Midbrain (tissue), 1 donor: ENCODE measurements around the gene SYNPR.

Source experiments
- DNase-seq: peaks from one replicate; lab custom pipeline; 2025; lab: John Stamatoyannopoulos, UW

The SYNPR gene

DNA sequence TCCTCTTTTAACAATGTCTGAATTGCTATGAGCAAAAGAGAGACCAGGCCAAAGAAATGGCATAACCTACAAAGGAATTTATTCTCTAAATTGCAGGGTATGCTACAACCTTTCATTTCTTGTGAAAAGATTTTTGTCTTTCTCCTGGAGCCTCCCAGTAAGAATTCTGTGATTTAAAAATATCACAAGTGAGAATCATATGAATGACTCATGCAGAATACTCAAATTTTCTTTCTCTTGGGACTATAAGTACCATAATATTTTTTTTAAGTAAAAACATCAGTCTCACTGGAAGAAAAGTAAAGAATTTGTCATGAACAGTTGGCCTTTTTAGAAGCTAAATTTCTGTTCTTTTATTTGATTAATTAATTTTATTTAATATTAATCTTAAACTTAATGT lies 26.3 kb downstream of the SYNPR start:
- DNase-seq, result no peak

DNA sequence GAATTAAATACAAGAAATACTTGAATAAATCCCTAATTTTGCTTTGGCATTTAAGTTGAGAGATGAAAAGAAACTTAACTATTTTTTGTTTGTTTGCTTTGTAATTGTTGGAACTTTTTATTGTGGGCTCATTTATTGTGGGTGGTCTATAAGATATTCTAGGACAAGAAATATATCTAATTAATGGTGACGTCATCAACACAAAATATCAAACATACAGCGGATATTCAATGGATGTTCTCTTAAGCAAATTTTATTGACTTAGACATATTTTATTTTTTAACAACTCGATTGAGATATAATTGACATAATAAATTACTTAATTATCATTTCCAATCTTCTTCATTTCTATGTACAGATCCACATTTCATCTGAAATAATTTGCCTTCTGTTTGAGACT lies 30.0 kb downstream of the SYNPR start:
- DNase-seq, result no peak

DNA sequence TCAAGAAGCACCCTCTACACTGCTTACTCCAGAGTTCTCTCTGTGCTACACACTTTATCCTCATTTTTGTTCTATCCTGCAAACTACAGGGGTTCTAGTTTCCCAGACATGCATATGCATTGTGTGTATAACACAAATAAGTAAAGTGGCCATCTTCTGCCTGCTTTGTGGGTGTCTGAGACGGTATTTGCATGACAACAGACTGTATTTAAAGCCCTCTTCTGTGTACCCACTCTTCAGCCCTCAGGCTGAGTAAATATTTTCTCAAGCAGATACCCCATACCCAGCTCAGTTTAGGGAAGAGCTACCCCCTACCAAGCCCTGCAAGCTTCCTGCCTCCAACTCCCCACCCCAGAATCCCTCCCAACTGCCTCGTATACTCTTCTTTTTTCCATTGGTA lies 31.7 kb downstream of the SYNPR start:
- DNase-seq, result no peak

DNA sequence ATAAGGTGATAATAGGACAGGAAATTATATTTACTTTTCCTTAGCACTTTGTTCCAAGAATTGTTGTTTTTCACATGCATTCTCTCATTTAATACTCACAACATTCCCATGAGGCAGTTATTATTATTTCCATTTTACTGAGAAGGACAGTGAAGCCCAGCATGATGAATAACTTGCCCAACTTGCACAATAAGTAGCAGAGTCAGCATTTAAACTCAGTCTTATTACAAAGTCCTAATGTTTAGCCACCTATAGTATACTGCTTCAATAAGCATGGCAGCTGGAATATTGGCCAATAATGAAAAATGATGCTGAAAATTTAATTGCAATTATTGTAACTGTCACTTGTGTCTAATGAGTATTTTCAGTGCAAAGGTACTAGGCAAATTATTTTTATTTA lies 45.7 kb downstream of the SYNPR start:
- DNase-seq, result no peak

DNA sequence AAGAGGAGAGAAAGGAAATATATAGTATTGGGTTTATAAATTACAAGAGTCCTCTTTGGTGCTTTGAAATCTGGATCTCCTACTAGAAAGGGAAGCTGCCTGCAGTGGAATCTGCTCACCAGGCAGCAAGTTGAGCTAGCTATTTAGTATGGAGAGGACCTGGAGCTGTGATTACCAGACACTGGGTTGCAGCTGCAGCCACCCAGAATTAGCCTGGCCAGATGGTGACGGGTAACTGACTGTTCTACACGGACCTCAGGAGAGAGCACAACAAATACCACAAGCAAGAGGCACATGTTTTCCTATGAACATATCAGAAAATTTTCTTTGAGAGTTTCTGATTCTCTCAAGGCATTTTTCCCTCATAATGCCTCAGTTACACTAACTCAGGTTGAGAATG lies 46.5 kb downstream of the SYNPR start:
- no peak for DNase-seq

DNA sequence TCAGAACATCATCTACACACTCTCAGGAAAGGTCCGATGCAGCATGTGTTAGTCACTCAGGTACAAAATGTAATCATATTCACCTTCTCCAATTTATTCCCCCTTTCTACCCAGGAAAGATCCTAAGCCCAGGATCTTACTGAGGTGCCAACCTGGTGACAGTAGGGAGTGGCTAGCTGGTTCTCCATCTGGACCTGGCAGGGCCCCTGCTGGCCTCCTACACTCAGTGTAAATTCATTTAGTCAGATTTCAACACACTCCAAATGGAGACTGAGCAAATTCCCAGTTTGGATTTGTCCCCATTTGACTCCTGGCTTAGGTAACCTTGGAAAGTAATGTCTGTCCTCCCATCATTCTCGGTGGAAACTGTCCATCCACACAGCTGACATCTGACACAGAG lies 47.3 kb downstream of the SYNPR start:
- DNase-seq, result no peak

DNA sequence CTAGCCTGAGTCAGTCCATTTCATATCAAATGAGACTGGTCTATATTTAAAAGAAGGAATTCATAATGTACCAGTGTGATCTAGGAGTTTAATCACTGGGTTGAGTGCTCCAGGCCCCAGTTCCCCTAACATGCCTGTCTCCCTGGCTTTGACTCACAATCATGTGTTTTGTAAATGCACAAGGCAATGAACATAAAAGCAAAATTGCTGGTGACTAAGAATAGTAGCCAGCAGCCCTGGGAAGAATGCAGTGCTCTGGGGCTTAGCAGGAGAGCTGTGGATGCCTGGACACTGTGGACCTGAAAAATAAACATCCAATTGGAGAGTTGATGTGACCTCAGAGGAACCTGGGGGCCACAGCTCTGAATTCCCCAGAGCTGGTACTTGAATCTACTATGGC lies 50.3 kb downstream of the SYNPR start:
- no peak for DNase-seq

DNA sequence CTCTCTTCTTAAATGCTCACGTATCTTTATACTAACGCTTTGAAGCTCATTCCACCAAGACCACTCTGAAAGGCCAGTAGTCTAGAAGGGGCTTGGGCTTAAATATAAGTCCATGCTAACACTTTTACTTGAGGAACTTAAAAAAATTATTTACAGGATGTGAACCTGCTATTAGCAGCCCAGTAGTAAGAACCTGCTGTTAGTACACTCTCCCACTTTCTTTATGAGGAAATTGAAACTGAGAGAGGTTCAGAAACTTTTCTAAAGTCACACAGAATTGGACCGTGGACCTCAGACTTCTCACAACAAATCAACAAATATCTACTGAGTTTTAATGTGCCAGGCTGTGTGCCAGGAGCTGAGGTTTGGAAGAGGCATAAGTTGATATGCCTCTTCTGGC lies 53.4 kb downstream of the SYNPR start:
- DNase-seq, result no peak

DNA sequence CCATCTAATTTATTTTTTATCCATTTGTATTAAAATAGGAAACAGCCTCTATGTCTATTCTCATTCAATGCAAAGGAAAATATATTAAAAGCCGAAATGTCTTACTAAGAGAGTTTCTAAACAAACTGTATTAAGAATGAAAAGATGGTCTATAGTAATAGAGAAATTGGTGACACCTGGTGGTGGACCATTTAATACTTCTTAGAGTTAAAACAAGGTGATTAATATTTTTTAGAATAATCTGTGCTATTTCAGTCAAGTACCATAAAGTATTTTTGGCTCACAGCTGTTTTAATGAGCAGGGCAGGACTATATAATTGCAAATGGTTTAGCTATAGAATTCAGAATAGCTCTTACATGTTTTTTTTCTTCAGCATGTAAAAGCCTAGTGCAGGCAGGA lies 55.7 kb downstream of the SYNPR start:
- DNase-seq, result no peak

DNA sequence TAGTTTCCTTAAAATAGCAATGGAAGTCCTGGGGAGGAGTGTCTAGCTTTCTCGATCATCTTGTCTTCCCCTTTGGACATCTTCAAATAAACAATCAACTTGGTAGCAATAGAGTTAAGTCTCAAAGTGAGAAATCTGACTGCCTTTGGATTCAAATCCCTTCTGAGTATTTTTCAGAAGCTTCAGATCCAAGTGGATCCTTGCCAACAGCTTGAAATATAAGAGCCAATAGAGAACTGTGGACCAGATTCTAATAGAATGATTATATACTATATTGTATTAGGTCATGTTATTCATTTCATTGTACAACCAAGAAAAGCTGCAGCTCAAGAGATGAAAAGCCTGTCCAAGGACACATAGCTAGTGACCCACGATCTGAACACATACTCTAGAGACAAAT lies 60.2 kb downstream of the SYNPR start:
- no peak for DNase-seq

DNA sequence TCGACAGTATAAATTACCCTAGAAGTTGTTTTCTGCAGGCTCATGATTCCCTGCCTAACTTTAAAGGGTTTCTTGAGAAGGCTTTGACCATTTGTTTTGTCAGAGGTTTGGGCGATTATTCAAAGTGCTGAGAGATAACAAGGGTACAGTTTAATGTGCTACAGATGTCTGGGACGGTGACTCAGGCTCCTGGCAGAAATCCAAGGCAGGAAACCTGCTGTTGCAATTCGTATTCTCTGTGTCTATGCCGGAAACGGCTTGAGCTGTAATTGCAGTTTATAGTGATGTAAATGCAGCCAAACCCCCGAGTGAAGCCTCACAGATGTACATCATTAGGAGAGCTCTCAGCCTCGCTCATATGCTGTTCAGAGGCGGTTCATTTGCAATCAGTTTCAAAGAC lies 65.6 kb downstream of the SYNPR start:
- no peak for DNase-seq

DNA sequence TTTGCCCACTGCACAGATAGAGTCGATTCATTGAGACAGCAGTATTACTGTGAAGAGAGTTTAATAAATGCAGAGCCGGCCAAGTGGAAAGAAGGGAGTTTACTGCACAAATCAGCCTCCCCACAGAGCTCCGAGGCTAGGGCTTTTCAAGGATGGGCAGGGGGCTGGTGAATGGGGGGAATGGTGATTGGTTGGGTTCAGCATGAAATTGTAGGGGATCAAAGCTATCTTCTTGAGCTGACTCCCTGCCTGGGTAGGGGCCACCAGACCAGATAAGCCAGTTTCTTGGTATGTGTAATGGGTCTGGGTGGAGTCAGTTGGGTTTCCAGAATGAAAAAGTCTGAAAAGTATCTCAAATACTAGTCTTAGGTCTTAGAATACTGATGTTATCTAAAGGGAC lies 66.6 kb downstream of the SYNPR start:
- no peak for DNase-seq

DNA sequence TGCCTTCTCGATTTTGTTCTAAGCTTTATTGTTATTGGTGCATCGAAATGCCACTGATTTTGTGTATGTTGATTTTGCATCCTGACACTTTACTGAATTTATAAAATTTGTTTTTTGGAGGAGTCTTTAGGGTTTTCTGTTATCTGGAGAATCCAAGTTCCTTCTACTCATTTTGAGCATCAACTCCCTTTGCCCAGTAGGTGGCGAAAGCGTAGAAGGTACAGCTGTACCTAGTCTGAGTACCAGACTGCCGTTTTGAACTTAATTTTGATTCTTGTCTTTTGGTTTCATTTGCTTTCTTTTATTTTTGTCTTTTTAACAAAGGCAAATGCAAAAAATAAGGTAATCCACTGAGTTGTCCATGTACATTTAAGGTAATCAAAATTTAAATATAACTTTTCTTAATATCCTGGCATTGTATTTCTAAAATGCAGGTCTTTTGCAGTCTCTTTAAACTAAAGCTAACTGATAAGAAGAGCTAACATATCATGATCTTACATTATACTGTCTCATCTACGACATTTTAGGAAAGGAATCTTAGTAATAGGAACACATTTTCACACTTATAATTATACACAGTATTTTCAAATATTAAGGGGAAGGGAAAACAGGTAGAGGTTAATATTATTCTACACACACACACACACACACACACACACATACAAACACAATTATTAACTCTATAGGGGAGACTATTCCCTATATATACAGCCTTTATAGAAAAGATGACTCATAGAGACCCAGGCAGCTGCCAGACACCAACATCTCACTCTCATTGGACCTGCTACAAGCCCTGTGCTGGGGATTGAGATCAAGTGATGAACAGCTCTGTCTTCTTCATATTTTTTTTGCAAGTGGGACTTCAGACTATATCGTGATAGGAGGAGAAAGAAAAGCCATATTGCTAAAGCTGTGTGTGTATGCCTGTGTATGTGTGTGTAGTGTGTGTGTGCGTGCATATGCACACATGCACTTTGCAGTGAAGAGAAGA lies 71.8 kb downstream of the SYNPR start:
- DNase-seq, result peak; percentile 69

DNA sequence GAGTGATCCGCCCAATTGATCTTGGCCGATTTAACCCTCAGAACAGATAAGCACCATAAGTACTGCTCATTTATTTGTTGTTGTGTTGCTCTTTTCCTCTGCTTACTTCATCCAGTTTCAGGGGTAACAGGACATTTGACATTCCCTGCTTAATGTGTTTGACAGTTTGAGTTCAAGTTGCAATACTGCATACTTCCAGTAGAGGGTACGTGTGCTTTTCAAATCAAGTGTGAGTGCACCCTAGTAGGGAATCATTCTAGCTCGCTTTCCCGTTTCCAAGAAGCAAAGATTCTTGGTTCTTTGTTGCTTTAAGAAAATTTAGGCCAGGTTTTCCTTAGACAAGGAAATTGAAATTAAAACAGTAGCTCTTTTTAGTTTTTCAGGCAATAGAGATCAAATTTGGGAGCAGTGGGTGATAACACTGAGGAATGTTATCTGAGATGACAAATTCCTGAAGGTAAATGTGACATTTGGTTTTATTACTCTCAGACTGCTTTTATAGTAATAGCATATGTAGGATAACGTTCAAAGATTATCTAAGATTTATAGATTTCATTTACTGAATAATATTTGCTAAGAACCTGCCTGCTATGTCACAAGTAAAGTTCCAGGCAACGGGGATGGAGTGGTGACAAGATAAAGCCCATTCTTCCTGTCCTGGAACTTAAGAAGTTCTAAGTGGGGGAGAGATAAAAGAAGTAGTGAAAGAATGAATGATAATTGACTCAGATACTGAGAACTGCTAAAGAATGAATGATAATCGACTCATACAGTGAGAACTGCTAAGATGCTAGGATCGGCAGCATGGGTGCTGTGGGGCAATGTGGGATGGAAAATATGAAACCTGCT lies 73.3 kb downstream of the SYNPR start:
- DNase-seq, result peak; percentile 75

DNA sequence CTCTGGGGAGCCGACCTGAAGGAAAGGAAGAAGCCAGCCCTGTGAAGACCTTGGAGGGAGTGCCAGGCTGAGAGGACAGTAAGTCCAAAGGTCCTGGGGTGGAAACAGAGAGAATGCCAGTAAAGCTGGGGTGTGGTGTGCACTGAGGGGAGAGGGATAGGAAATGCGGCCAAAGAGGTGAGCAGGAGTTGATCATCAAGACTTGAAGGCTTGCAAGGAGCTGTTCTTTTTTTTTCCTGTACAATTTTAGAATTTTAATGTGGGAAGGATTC lies 73.8 kb downstream of the SYNPR start:
- no peak for DNase-seq

DNA sequence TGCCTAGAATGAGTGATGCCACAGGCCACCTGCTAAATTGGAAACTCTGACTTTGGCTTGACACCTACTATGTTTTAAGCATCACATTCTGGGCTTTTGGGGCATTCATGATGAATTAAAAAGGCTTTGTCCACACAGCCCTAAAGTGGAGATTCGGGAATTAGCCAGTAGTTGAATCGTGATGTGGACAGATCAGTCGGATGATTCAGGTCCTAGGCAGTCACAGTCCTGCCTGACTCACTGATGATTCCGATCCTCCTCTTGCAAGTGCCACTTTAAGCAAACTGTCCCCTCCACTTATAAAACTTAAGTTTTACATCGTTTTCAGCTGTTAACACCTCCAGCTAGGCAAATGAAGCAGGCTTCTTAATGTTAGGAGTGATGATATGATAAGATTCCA lies 75.3 kb downstream of the SYNPR start:
- DNase-seq, result no peak

DNA sequence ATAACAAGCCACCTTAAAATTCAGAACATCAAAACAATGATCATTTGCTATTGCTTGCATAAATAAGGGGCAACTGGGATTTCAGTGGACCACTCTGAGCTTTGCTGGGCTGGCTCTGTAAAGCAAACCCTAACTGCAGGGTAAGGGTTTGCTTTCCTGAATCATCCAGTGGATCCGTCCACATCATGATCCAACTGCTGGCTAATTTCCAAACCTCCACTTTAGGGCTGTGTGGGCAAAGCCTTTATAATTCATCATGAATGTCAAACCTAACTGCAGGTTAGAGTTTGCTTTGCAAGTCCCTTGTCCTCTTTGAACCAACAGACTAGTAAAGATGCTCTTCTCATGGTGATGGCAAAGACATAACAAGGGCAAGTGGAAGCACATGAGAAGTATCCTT lies 76.1 kb downstream of the SYNPR start:
- no peak for DNase-seq

DNA sequence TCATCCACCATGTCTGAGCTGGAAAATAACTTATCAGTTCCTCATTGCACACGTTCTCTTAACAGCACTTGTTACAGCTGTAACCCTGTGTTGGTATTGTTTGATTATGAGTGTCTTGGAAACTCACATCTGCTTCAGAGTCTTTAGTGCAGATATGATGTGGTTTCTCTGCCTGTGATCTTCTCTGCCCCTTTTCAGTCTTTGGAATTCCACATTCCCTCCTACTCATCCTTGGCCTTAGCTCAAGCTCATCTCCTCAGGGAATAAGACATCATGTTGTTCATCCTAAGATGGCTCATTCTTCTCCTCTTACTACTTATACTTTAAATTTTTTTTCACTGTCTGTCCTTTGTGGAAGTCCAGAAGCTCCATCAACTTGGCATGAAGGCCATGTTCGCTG lies 77.7 kb downstream of the SYNPR start:
- DNase-seq, result no peak

DNA sequence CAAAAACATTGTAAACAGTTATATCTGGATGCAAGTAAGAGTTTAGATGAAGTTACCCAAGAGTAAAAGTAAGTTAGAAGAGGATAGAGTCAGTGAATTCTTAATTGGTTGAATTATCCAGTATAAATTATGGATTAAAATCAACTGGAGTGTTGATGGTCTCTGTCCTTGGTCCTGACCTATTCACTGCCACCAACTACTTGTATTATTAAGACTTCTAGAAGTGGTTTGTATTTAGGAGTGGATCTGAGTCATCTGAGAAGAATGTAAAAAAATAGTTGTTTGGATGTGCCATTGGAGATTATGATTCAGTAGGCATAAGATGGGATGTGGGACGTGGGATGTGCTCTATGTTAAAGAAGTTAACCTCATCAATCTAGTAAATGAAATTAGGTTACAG lies 86.4 kb downstream of the SYNPR start:
- DNase-seq, result no peak

DNA sequence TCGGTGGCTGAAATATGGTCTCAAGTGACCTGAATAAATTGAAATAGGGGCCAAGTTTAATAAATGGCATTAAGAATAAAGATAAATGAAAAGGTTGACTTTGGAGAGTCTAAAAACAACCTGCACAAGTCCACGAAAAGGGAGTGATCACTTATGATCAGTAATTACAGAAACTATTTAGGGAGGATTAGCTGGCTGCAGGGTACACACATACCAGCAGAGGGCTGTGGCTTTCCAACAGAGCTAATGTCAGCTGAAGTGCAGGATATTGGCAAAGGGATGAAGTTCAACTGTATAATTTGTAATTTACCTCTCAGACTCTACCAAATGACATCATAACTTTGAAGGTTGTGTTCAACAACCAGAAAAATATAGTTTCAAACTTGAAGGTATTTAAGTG lies 86.8 kb downstream of the SYNPR start:
- DNase-seq, result peak; percentile 5

DNA sequence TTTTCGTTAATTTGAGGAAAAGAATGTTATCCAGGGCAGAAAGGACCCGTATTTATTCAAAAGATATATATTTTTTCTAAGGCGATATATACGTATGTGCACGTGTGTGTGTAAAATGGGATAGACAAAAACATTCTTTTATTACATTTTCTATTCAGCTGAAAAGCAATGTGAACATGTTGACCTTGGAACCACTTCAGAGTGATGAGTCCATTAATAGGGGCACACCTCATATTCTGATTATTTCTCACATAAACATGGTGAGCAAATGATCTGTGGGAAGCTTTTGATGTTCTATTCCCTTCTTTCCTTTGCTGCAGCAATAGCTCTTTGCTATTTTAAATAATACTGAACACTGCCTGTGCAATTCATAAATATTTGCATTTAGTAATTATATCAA lies 87.6 kb downstream of the SYNPR start:
- DNase-seq, result no peak

DNA sequence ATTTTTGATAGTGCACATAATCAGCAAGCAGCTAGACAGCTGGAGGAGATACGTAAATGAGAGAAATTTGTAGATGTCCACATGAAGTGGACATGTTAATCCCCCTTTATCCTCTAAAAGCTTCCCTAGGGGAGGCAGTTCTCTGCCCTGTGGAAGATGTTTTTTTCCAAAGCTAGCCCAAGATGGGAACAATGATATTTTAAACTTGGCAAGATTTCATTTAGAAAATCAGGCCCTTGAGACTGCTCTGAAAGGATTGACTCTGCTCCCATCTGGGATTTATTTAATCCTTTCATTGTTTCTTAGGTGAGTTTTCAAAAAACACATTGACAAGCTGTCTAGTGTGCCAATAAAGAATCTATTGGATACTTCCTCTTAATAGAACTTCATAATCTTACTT lies 92.0 kb downstream of the SYNPR start:
- DNase-seq, result no peak

DNA sequence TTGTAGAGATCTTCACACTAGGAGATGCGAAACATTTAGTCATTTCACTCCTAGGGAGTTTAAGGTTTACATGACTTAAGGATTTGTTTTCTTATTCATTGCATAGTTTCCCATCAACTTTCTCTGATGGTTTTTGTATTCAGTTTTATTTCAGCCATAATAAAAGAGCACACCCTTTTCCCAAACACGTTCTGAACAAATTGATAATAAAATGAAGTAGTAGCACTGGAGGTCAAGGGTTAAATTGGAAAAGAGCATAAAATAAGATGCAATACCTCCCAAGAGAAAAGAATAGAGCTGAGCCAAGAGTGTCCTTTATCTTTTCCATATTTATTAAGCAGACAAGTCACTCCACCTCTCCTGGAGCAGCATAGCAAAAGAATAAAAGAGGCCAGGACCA lies 104.9 kb downstream of the SYNPR start:
- no peak for DNase-seq
